ENCODE data around the gene CDK5RAP1. TPM values are rescaled to one million over a fixed set of nuclear protein-coding genes. Genes with fewer than 3 reads are reported as not detected.

Gene CDK5RAP1
- total RNA-seq, 1 donor from 2014 or later, result 25.3 TPM

GRCh38 chr20:33359399-33360261 is 41.7 kb downstream of the CDK5RAP1 start:
- no peak for DNase-seq (ENCODE audit: extremely low spot score, unreplicated experiment)
- H3K36me3 Mint-ChIP-seq (ENCODE audit: unreplicated experiment), result peaks cover 52% of the 10 kb centered on the region
- H3K4me1 Mint-ChIP-seq (ENCODE audit: unreplicated experiment), result no peaks in the 10 kb centered on the region
- no peaks in the 10 kb centered on the region for H3K27me3 Mint-ChIP-seq (ENCODE audit: unreplicated experiment)
- H3K9me3 Mint-ChIP-seq (ENCODE audit: unreplicated experiment), result no peaks in the 10 kb centered on the region
- TF ChIP-seq CTCF (IDR thresholded peaks at IDR 0.05), result no peak
- H3K27ac Mint-ChIP-seq (ENCODE audit: unreplicated experiment), result no peak overlapping the region
- H3K4me3 Mint-ChIP-seq (ENCODE audit: unreplicated experiment), result no peak overlapping the region

GRCh38 chr20:33353013-33353402 is 48.3 kb downstream of the CDK5RAP1 start:
- TF ChIP-seq CTCF (IDR thresholded peaks at IDR 0.05), result no peak

GRCh38 chr20:33352258-33353012 is 48.9 kb downstream of the CDK5RAP1 start:
- Mint-ChIP-seq H3K27ac (ENCODE audit: unreplicated experiment) (no peak overlapping the region), H3K9me3 (ENCODE audit: unreplicated experiment) (no peaks in the 10 kb centered on the region), H3K4me1 (ENCODE audit: unreplicated experiment) (no peaks in the 10 kb centered on the region), H3K36me3 (ENCODE audit: unreplicated experiment) (peaks cover 9% of the 10 kb centered on the region), H3K4me3 (ENCODE audit: unreplicated experiment) (no peak overlapping the region), H3K27me3 (ENCODE audit: unreplicated experiment) (no peaks in the 10 kb centered on the region)
- TF ChIP-seq CTCF (IDR thresholded peaks at IDR 0.05), result no peak
- no peak for DNase-seq (ENCODE audit: extremely low spot score, unreplicated experiment)

More at GRCh38 chr20:33353013-33353402, 48.3 kb downstream of the CDK5RAP1 start:
- H3K4me3 Mint-ChIP-seq (ENCODE audit: unreplicated experiment), result no peak overlapping the region
- no peaks in the 10 kb centered on the region for H3K4me1 Mint-ChIP-seq (ENCODE audit: unreplicated experiment)
- H3K36me3 Mint-ChIP-seq (ENCODE audit: unreplicated experiment), result peaks cover 9% of the 10 kb centered on the region
- H3K27me3 Mint-ChIP-seq (ENCODE audit: unreplicated experiment), result no peaks in the 10 kb centered on the region
- H3K9me3 Mint-ChIP-seq (ENCODE audit: unreplicated experiment), result no peaks in the 10 kb centered on the region
- DNase-seq (ENCODE audit: extremely low spot score, unreplicated experiment), result no peak
- H3K27ac Mint-ChIP-seq (ENCODE audit: unreplicated experiment), result no peak overlapping the region

GRCh38 chr20:33351696-33352095 is 49.6 kb downstream of the CDK5RAP1 start:
- DNase-seq (ENCODE audit: extremely low spot score, unreplicated experiment), result no peak
- Mint-ChIP-seq H3K36me3 (ENCODE audit: unreplicated experiment) (peaks cover 9% of the 10 kb centered on the region), H3K27me3 (ENCODE audit: unreplicated experiment) (no peaks in the 10 kb centered on the region), H3K4me3 (ENCODE audit: unreplicated experiment) (no peak overlapping the region), H3K27ac (ENCODE audit: unreplicated experiment) (no peak overlapping the region), H3K4me1 (ENCODE audit: unreplicated experiment) (no peaks in the 10 kb centered on the region), H3K9me3 (ENCODE audit: unreplicated experiment) (no peaks in the 10 kb centered on the region)
- TF ChIP-seq CTCF (IDR thresholded peaks at IDR 0.05), result no peak

GRCh38 chr20:33349493-33349892 is 51.8 kb downstream of the CDK5RAP1 start:
- no peak overlapping the region for H3K4me3 Mint-ChIP-seq (ENCODE audit: unreplicated experiment)
- TF ChIP-seq CTCF (IDR thresholded peaks at IDR 0.05), result no peak
- H3K4me1 Mint-ChIP-seq (ENCODE audit: unreplicated experiment), result no peaks in the 10 kb centered on the region

More at GRCh38 chr20:33349493-33349892, 51.8 kb downstream of the CDK5RAP1 start:
- no peaks in the 10 kb centered on the region for H3K27me3 Mint-ChIP-seq (ENCODE audit: unreplicated experiment)
- no peak overlapping the region for H3K27ac Mint-ChIP-seq (ENCODE audit: unreplicated experiment)
- H3K9me3 Mint-ChIP-seq (ENCODE audit: unreplicated experiment), result no peaks in the 10 kb centered on the region
- peaks cover 4% of the 10 kb centered on the region for H3K36me3 Mint-ChIP-seq (ENCODE audit: unreplicated experiment)
- no peak for DNase-seq (ENCODE audit: extremely low spot score, unreplicated experiment)

Measured in osteocyte (in vitro differentiated cells).